LNCaP clone FGC (cell line): ENCODE results near the gene MEGF6.

Experiments used
- DNase-seq: peaks from one replicate; pipeline ENCODE4 v3.0.0-alpha.2; 2011; ENCODE audit warnings: low read depth
- H3K4me3 ChIP-seq: 2 replicates; pipeline ENCODE4 v1.5.1; 2011; ENCODE audit warnings: mild to moderate bottlenecking, low read depth, low read length, control low read depth
- CTCF ChIP-seq: IDR thresholded peaks from 2 replicates; pipeline ENCODE4 v1.5.1; 2012; ENCODE audit warnings: mild to moderate bottlenecking; ENCODE audit not compliant: control insufficient read depth, insufficient read depth; ENCODE audit errors: extremely low read depth

The MEGF6 gene

GRCh38 chr1:3515774-3516480 lies 95.4 kb downstream of the MEGF6 start:
- no peak for TF ChIP-seq CTCF
- H3K4me3 ChIP-seq = no peak overlapping the region
- DNase-seq = no peak

GRCh38 chr1:3515272-3515671 lies 96.0 kb downstream of the MEGF6 start:
- H3K4me3 ChIP-seq = no peak overlapping the region
- DNase-seq = no peak
- no peak for TF ChIP-seq CTCF

- no peak overlapping the region for H3K4me3 ChIP-seq
- DNase-seq = no peak
- TF ChIP-seq CTCF = no peak
Measured at GRCh38 chr1:3514404-3514803, 96.9 kb downstream of the MEGF6 start.

- no peak for TF ChIP-seq CTCF
- H3K4me3 ChIP-seq = no peak overlapping the region
- DNase-seq = no peak
Measured at GRCh38 chr1:3511856-3512255, 99.5 kb downstream of the MEGF6 start.

- no peak overlapping the region for H3K4me3 ChIP-seq
- no peak for TF ChIP-seq CTCF
- no peak for DNase-seq
Measured at GRCh38 chr1:3511306-3511705, 100.0 kb downstream of the MEGF6 start.

GRCh38 chr1:3510956-3511250 lies 100.4 kb downstream of the MEGF6 start:
- no peak for DNase-seq
- no peak for TF ChIP-seq CTCF
- no peak overlapping the region for H3K4me3 ChIP-seq
